Esophagus squamous epithelium (tissue), 5 donors: Measurements from ENCODE around the gene IGF1R. TPM values are rescaled to one million over a fixed set of nuclear protein-coding genes. Genes with fewer than 3 reads are reported as not detected.

Experiments used
- DNase-seq: peaks from one replicate; lab custom pipeline; 2025; lab: John Stamatoyannopoulos, UW
- H3K27ac ChIP-seq, 4 donors: fragments of 200-600 bp; sonication (generic); one replicate each; pipeline ENCODE4 v1.5.1; 2016 to 2019; ENCODE audit warnings: mild to moderate bottlenecking in 1 of 4
- H3K27me3 ChIP-seq, 4 donors: fragments of 200-600 bp; sonication (generic); 1 replicate in 3 of 4; 2 replicates in 1 of 4; pipeline versions ENCODE4 v1.5.1 to v1.6.0; 2017 to 2021; ENCODE audit warnings: antibody characterized with exemption in 1 of 4
- H3K36me3 ChIP-seq, 3 donors: fragments of 200-600 bp; sonication (generic); one replicate each; pipeline ENCODE4 v1.5.1; 2016 to 2019
- H3K4me1 ChIP-seq, 3 donors: fragments of 200-600 bp; sonication (generic); one replicate each; pipeline ENCODE4 v1.5.1; 2017 to 2019
- H3K4me3 ChIP-seq, 4 donors: fragments of 200-600 bp; sonication (generic); 1 replicate in 3 of 4; 2 replicates in 1 of 4; pipeline ENCODE4 v1.5.1; 2016 to 2019; ENCODE audit warnings: mild to moderate bottlenecking in 2 of 4, moderate library complexity in 1 of 4
- H3K9me3 ChIP-seq, 3 donors: fragments of 200-600 bp; sonication (generic); one replicate each; pipeline ENCODE4 v1.5.1; 2016 to 2019
- POLR2A ChIP-seq, 4 donors: fragments of 450-650 bp; IDR thresholded peaks; one replicate each; pipeline ENCODE4 v1.6.1; 2017; ENCODE audit warnings: antibody characterized with exemption in 4 of 4, mild to moderate bottlenecking in 4 of 4, moderate library complexity in 3 of 4
- WGBS, 2 donors: methylation state at CpG; one replicate each; pipeline ENCODE4 v1.1.5; 2018; 5-methylcytosine and 5-hydroxymethylcytosine counted together
- intact Hi-C: fragments of 100-400 bp; cut with DNase I; formaldehyde crosslinking; loops from one replicate; pipeline ENCODE4 v1.15.0; 2022
- total RNA-seq, 4 donors: library from RNA; depleted of rRNA; stranded (reverse); fragments of >200 nt; gene quantifications; one replicate each; pipeline ENCODE4 v1.1.0, GENCODE V29; 2016
- TF ChIP-seq, protein P1 (sequence below), 6 experiments: fragments of 450-650 bp in 4 of 6; fragments of 200-600 bp in 2 of 6; sonication (generic) in 2 of 6; IDR thresholded peaks; one replicate each; pipeline ENCODE4 v1.5.1; 2016 to 2019; ENCODE audit warnings: antibody characterized with exemption in 6 of 6, mild to moderate bottlenecking in 4 of 6, moderate library complexity in 4 of 6
- donor health status: DM: yes; HTN: yes; CAD: no.

Gene IGF1R
- total RNA-seq, 4 donors from 2014 or later, result 20.5 to 54.8 (median 40.4) TPM

DNA sequence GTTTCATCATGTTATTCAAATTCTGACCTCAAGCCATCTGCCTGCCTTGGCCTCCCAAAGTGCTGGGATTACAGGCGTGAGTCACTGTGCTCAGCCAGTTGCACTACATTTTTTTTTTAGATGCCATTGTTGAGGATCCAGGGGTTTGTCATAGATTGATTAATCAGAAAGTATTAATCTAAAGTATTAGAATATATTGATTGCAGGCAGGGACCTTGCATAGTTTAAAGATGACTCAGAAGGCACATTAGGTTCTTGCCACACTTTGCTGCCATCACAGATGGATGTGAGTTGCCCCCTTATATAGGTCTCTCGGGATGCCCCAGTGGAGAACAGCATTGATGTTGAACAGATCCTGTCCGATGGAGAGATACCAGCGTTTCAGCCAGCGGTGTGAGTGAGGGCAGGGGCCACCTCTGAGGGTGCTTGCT lies 41.1 kb downstream of the IGF1R start:
- H3K27ac ChIP-seq, result no peak overlapping the region
- TF ChIP-seq POLR2A (IDR thresholded peaks at IDR 0.05), result no peak
- TF ChIP-seq, protein P1, sequence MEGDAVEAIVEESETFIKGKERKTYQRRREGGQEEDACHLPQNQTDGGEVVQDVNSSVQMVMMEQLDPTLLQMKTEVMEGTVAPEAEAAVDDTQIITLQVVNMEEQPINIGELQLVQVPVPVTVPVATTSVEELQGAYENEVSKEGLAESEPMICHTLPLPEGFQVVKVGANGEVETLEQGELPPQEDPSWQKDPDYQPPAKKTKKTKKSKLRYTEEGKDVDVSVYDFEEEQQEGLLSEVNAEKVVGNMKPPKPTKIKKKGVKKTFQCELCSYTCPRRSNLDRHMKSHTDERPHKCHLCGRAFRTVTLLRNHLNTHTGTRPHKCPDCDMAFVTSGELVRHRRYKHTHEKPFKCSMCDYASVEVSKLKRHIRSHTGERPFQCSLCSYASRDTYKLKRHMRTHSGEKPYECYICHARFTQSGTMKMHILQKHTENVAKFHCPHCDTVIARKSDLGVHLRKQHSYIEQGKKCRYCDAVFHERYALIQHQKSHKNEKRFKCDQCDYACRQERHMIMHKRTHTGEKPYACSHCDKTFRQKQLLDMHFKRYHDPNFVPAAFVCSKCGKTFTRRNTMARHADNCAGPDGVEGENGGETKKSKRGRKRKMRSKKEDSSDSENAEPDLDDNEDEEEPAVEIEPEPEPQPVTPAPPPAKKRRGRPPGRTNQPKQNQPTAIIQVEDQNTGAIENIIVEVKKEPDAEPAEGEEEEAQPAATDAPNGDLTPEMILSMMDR (IDR thresholded peaks at IDR 0.05), result no peak
- intact Hi-C loops, result no loop called here
- no peaks in the 10 kb centered on the region for H3K36me3 ChIP-seq
- DNase-seq, result no peak
- peaks cover 16 to 97% (median 38%) of the 10 kb centered on the region in 3 donors for H3K4me1 ChIP-seq
- 54 to 69% methylated on average over 5 of the region's 5 CpGs for WGBS, 2 donors
- no peaks in the 10 kb centered on the region for H3K27me3 ChIP-seq
- H3K4me3 ChIP-seq, result no peak overlapping the region
- no peaks in the 10 kb centered on the region for H3K9me3 ChIP-seq

DNA sequence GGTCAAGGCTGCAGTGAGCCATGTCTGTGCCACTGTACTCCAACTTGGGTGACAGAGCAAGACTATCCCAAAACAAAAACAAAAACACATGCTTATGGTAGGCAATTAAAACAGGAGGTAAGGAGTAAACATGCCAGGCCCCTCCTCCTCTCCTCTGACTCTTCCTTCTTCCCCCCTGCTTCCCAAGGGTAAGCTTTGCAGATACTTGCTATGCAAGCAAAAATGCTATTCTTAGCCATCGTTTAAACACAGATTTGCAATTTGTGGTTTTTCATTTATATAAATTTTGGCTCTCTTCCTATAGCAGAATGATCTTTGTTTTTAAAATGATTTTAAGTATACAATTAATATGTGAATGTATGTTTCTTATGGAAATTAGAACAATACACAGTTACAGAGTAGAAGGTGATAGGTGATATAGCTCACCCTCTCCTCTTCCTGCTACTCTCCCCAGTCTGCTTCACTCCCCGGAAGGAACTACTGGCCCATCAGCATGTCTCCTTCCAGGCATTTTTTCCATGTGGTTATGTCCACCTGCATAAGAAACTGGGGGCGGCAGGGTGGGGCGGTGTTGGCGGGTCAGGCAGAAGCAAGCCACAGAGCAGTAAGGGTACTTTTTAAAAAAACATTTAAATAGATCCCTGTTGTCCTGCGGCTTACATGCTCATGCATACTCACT lies 42.1 kb downstream of the IGF1R start:
- WGBS, 2 donors, result 69 to 71% methylated on average over 6 of the region's 6 CpGs
- intact Hi-C loops, result no loop called here

DNA sequence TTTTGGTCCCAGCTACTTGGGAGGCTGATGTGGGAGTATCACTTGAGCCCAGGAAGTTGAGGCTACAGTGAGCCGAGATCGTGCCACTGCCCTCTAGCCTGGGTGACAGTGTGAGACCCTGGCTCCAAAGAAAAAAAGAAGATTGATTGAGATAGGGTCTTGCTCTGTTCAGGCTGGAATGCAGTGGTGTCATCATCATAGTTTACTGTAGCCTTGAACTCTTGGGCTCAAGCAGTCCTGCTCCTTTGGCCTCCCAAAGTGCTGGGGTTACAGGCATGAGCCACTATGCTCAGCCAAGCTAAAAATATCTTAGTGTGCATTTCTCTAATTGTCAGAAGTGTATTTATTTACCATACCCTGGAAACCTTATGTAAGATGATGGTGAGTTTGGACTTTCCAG lies 43.9 kb downstream of the IGF1R start:
- DNase-seq, result no peak
- H3K36me3 ChIP-seq, result no peaks in the 10 kb centered on the region
- intact Hi-C loops, result no loop called here
- 88% methylated on average over 2 of the region's 2 CpGs; no CpG with 5 or more reads in 1 of the 2 donors for WGBS, 2 donors
- H3K4me3 ChIP-seq, result no peak overlapping the region
- H3K27me3 ChIP-seq, result no peaks in the 10 kb centered on the region
- no peak overlapping the region for H3K27ac ChIP-seq
- H3K9me3 ChIP-seq, result no peaks in the 10 kb centered on the region
- no peak for TF ChIP-seq POLR2A (IDR thresholded peaks at IDR 0.05)
- TF ChIP-seq, protein P1 (IDR thresholded peaks at IDR 0.05), result no peak
- peaks cover 10 to 86% (median 34%) of the 10 kb centered on the region in 3 donors for H3K4me1 ChIP-seq

More for the DNA sequence above, 42.1 kb downstream of the IGF1R start:
- TF ChIP-seq POLR2A (IDR thresholded peaks at IDR 0.05), result no peak
- TF ChIP-seq, protein P1 (IDR thresholded peaks at IDR 0.05), result no peak
- no peaks in the 10 kb centered on the region for H3K27me3 ChIP-seq
- H3K4me3 ChIP-seq, result no peak overlapping the region
- DNase-seq, result no peak
- H3K9me3 ChIP-seq, result no peaks in the 10 kb centered on the region
- no peaks in the 10 kb centered on the region for H3K36me3 ChIP-seq
- H3K27ac ChIP-seq, result no peak overlapping the region
- peaks cover 10 to 90% (median 31%) of the 10 kb centered on the region in 3 donors for H3K4me1 ChIP-seq

DNA sequence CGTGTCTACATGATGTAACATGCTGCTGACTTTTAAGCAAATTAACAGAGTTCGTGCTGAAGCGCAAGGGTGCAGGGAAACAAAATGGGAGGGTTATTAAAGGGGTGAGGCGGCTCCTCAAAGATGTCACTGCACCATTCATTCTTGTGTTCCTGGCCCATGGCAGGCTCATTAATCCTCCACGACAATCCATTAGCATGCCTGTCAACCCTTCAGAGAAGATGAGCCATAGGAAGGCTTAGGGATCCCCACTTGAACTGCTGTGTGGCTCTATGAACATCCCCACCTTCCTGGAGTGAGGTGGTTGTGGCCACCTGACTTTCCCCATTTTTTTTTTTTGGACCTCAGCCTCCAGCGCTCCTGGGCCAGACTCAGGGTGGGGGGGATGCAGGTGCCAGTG lies 45.8 kb downstream of the IGF1R start:
- H3K27me3 ChIP-seq, result no peaks in the 10 kb centered on the region
- TF ChIP-seq POLR2A (IDR thresholded peaks at IDR 0.05), result no peak
- TF ChIP-seq, protein P1 (IDR thresholded peaks at IDR 0.05), result no peak
- no peak overlapping the region for H3K4me3 ChIP-seq
- no peaks in the 10 kb centered on the region for H3K9me3 ChIP-seq
- intact Hi-C loops, result no loop called here
- no peak overlapping the region for H3K27ac ChIP-seq
- H3K36me3 ChIP-seq, result no peaks in the 10 kb centered on the region
- WGBS, 2 donors, result 41 to 76% methylated on average over 5 to 6 of the region's 6 CpGs
- H3K4me1 ChIP-seq, result peaks cover 10 to 82% (median 25%) of the 10 kb centered on the region in 3 donors
- DNase-seq, result no peak

DNA sequence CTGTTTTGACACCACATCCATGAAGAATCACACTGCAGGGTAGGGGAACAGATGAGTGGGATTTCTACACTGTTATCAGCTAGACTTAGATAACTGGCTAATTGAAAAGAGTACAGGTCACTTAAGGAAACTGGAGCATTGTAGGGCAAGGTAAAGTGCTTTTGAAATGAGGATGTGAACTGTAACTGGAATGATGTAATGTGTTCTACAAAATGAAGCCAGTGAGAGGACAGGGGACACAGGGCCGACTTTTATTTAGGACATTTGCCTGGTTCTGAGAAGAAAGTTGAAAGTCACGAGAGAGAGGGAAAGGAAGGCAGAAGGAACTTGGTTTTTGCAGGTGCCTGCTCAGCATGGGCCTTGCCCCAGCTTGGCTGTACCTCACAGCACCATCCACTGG lies 50.5 kb downstream of the IGF1R start:
- no peaks in the 10 kb centered on the region for H3K9me3 ChIP-seq
- 62 to 80% methylated on average over 2 of the region's 2 CpGs for WGBS, 2 donors
- peaks cover 10 to 58% (median 22%) of the 10 kb centered on the region in 3 donors for H3K4me1 ChIP-seq
- no peak overlapping the region for H3K4me3 ChIP-seq
- H3K27ac ChIP-seq, result no peak overlapping the region
- intact Hi-C loops, result no loop called here
- no peaks in the 10 kb centered on the region for H3K36me3 ChIP-seq
- DNase-seq, result no peak
- TF ChIP-seq, protein P1 (IDR thresholded peaks at IDR 0.05), result no peak
- TF ChIP-seq POLR2A (IDR thresholded peaks at IDR 0.05), result no peak
- H3K27me3 ChIP-seq, result no peaks in the 10 kb centered on the region
